Lung (tissue), 12 donors: ENCODE results near the gene NFATC2. TPM values are rescaled to one million over a fixed set of nuclear protein-coding genes. Genes with fewer than 3 reads are reported as not detected.

ENCODE experiments used
- ATAC-seq: fragments of 200-7000 bp; cut with Tn5 transposase; one replicate; pipeline ENCODE4 v1.9.1; 2020; ENCODE audit warnings: moderate number of reproducible peaks; ENCODE audit not compliant: insufficient read depth, low FRiP score
- DNase-seq, 3 donors: peaks; one replicate each; pipeline ENCODE4 v3.0.0-alpha.2; 2013 to 2017
- H3K27ac ChIP-seq, 2 donors: one replicate each; pipeline ENCODE4 v1.5.1; 2013; ENCODE audit warnings: mild to moderate bottlenecking in 2 of 2, moderate library complexity in 2 of 2, control low read depth in 1 of 2, inconsistent platforms in 1 of 2, low read depth in 1 of 2, low read length in 1 of 2
- H3K27me3 ChIP-seq, 3 donors: one replicate each; pipeline ENCODE4 v1.5.1; 2013; ENCODE audit warnings: low read length in 2 of 3; ENCODE audit not compliant: control insufficient read depth in 3 of 3, insufficient read depth in 3 of 3
- H3K36me3 ChIP-seq, 4 donors: one replicate each; pipeline ENCODE4 v1.5.1; 2013; ENCODE audit warnings: low read length in 4 of 4, mild to moderate bottlenecking in 1 of 4, moderate library complexity in 1 of 4; ENCODE audit not compliant: control insufficient read depth in 4 of 4, insufficient read depth in 4 of 4
- H3K4me1 ChIP-seq, 5 donors: one replicate each; pipeline ENCODE4 v1.5.1; 2013; ENCODE audit warnings: low read length in 5 of 5, mild to moderate bottlenecking in 2 of 5, moderate library complexity in 1 of 5; ENCODE audit not compliant: control insufficient read depth in 5 of 5, insufficient read depth in 5 of 5
- H3K4me3 ChIP-seq: one replicate; pipeline ENCODE4 v1.5.1; 2013; ENCODE audit warnings: mild to moderate bottlenecking, control low read depth, moderate library complexity
- H3K9ac ChIP-seq, 2 donors: one replicate each; pipeline ENCODE4 v1.5.1; 2013; ENCODE audit warnings: low read length in 2 of 2, control low read depth in 1 of 2; ENCODE audit not compliant: insufficient read depth in 1 of 2
- H3K9me3 ChIP-seq, 4 donors: one replicate each; pipeline ENCODE4 v1.5.1; 2013; ENCODE audit warnings: low read length in 3 of 4, mild to moderate bottlenecking in 1 of 4, moderate library complexity in 1 of 4; ENCODE audit not compliant: control insufficient read depth in 4 of 4, insufficient read depth in 3 of 4
- WGBS, 2 donors: extraction: QIAGEN DNeasy Blood & Tissue Kit; methylation state at CpG; one replicate each; pipeline ENCODE4 v1.1.7; 2013; 5-methylcytosine and 5-hydroxymethylcytosine counted together
- polyA plus RNA-seq, 2 donors: library from polyadenylated mRNA; stranded (reverse); fragments of 200-250 nt; gene quantifications; one replicate each; pipeline ENCODE4 v1.2.1, GENCODE V29; 2013
- total RNA-seq, 2 donors: library from RNA; depleted of rRNA in 1 of 2; stranded (reverse); fragments of >200 nt in 1 of 2; gene quantifications; one replicate each; pipeline ENCODE4 v1.2.1, GENCODE V29; 2014 to 2021
- TF ChIP-seq, protein P1 (sequence below): IDR thresholded peaks from 2 replicates; pipeline ENCODE4 v1.5.1; 2012; ENCODE audit warnings: mild to moderate bottlenecking; ENCODE audit errors: control extremely low read depth, extremely low read depth
- donor health status: control.
- donor health status: control.
- donor health status: Bipolar disorder and iron deficiency.
- donor health status: healthy.
- donor health status: DM: yes; HTN: yes; CAD: no.

The NFATC2 gene
- total and polyA plus RNA-seq, 4 donors = 1.3 to 8.7 (median 4.7) TPM

DNA sequence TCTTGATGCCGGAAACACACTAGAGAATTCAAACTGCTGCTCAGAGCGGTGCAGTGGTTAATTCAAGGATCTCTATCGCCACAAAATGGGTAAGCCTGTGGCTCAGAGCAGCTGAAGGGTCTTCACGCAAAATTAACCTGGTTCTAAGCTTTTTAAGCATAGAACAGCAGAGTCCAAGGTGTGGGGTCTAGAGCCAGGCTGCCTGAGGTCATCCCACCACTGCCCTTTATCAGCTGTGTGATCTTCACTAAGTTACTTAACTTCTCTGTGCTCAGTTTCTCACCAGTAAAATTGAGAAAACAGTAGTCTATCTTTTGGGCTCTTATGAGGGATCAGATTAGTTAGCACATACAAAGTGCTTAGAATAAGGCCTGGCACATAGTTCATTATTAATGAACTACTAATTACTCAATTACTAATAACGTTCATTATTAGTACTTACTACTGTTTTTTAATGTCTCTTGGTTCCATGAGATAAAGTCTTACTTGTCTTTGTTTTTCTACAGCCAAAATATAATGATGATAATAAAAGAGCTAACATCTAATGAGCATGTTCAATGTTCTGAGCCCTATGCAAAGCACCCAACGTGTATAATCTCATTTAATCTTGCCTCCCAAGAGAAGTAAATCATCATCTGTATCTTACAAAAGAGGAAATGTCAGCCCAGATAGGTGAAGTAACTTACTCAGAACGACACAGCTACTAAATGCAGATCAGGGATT lies 92.9 kb downstream of the NFATC2 start:
- Histone ChIP-seq H3K9ac (no peak overlapping the region), H3K27ac (no peak overlapping the region), H3K4me1 (peaks cover 0 to 18% (median 3%) of the 10 kb centered on the region in 5 donors), H3K36me3 (peaks cover 0 to 12% (median 1%) of the 10 kb centered on the region in 4 donors), H3K27me3 (no peaks in the 10 kb centered on the region), H3K9me3 (no peaks in the 10 kb centered on the region), H3K4me3 (no peak overlapping the region)
- ATAC-seq (no peak), DNase-seq (no peak)
- WGBS, 2 donors = 88 to 89% methylated on average over 7 of the region's 7 CpGs
- TF ChIP-seq, protein P1, sequence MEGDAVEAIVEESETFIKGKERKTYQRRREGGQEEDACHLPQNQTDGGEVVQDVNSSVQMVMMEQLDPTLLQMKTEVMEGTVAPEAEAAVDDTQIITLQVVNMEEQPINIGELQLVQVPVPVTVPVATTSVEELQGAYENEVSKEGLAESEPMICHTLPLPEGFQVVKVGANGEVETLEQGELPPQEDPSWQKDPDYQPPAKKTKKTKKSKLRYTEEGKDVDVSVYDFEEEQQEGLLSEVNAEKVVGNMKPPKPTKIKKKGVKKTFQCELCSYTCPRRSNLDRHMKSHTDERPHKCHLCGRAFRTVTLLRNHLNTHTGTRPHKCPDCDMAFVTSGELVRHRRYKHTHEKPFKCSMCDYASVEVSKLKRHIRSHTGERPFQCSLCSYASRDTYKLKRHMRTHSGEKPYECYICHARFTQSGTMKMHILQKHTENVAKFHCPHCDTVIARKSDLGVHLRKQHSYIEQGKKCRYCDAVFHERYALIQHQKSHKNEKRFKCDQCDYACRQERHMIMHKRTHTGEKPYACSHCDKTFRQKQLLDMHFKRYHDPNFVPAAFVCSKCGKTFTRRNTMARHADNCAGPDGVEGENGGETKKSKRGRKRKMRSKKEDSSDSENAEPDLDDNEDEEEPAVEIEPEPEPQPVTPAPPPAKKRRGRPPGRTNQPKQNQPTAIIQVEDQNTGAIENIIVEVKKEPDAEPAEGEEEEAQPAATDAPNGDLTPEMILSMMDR = no peak

DNA sequence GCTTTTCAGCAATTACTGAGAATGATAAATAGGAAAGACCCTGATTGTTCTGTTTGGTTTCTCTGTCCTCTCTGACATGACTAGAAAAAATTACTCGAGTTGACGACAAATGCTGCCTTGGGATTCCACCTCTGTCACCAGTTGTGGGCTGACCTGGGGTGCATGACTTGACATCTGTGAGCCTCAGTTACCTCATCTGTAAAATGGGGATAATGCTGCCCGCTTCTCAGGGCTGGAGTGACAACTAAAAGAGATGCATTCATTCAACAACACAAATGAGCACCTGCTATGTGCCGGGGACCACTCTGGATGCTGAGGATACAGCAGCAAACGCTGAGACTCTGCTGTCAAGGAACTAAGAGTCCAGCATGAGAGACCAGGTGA lies 94.8 kb downstream of the NFATC2 start:
- peaks cover 0 to 5% (median 1%) of the 10 kb centered on the region in 4 donors for H3K36me3 ChIP-seq
- WGBS, 2 donors = 88 to 90% methylated on average over 5 of the region's 5 CpGs
- no peak overlapping the region for H3K4me3 ChIP-seq
- no peak overlapping the region for H3K9ac ChIP-seq
- TF ChIP-seq, protein P1 = no peak
- H3K9me3 ChIP-seq = no peaks in the 10 kb centered on the region
- H3K27ac ChIP-seq = no peak overlapping the region
- ATAC-seq (no peak), DNase-seq (no peak)
- no peaks in the 10 kb centered on the region for H3K27me3 ChIP-seq
- H3K4me1 ChIP-seq = peaks cover 0 to 24% (median 3%) of the 10 kb centered on the region in 5 donors

DNA sequence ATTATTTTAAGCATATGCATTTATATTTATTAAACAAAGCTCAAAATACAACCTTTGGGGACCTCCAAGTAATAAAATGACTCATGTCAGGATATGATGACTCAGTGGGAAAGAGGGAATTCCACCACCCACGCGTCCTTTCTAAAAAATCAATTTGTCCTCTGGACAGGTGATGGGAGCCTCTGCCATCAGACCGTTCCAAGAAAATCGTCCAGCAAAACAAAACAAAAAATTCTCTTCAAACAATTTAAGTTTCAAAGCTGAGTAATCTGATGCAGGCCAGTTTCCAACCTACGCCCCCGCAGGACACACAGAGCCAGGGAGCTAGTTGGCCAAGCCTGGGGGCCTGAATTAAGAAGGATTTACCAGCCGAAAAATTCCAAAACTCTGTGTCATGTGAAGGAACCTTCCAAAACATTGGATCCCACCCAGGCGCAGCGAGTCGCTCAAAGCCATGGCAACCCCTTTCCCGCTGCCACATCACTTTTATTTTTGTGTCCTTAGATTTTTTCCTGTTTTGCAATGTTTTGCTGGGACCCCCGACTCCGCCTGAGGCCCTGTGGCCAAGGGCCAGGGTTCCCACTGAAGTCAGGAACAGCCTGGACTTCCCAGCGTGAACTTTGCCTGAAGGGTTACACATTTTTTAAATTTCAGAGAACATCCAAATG lies 95.3 kb downstream of the NFATC2 start:
- Histone ChIP-seq H3K9ac (no peak overlapping the region), H3K4me3 (no peak overlapping the region), H3K4me1 (peaks cover 0 to 24% (median 3%) of the 10 kb centered on the region in 5 donors), H3K27ac (no peak overlapping the region), H3K27me3 (no peaks in the 10 kb centered on the region), H3K36me3 (peaks cover 0 to 3% (median 0%) of the 10 kb centered on the region in 4 donors), H3K9me3 (no peaks in the 10 kb centered on the region)
- DNase-seq = peak; percentile 78 to 87 (median 86)
- WGBS, 2 donors = 53 to 67% methylated on average over 14 of the region's 14 CpGs
- peak; percentile 61 for ATAC-seq
- TF ChIP-seq, protein P1 = no peak
